Endothelial cell of umbilical vein (primary cell): Measurements from ENCODE around the gene FCER2.
"Not testable (repeated sequence)": the region's sequence is repeated elsewhere in the genome, so short reads cannot be mapped to it uniquely, and the experiment has no call there.

Experiments used
- CTCF ChIP-seq, 2 donors: IDR thresholded peaks; 1 replicate in 1 of 2; 2 replicates in 1 of 2; pipeline ENCODE4 v1.5.1; 2011; ENCODE audit warnings: low read length in 2 of 2, mild to moderate bottlenecking in 2 of 2, moderate library complexity in 2 of 2, control low read depth in 1 of 2, inconsistent platforms in 1 of 2, low read depth in 1 of 2; ENCODE audit not compliant: insufficient read depth in 1 of 2; ENCODE audit errors: extremely low read depth in 1 of 2
- EZH2 ChIP-seq: IDR thresholded peaks from 2 replicates; pipeline ENCODE4 v1.6.1; 2012; ENCODE audit warnings: borderline replicate concordance, low read depth, mild to moderate bottlenecking, moderate library complexity, low read length, inconsistent platforms; ENCODE audit not compliant: severe bottlenecking
- FOS ChIP-seq: IDR thresholded peaks from 2 replicates; pipeline ENCODE4 v1.6.1; 2011; ENCODE audit warnings: mild to moderate bottlenecking, low read length, moderate library complexity, borderline replicate concordance; ENCODE audit not compliant: insufficient read depth
- GATA2 ChIP-seq: IDR thresholded peaks from 2 replicates; pipeline ENCODE4 v1.7.0; 2011; ENCODE audit warnings: low read depth, mild to moderate bottlenecking, moderate library complexity, mixed read lengths, low read length; ENCODE audit not compliant: insufficient read length, insufficient read depth
- JUN ChIP-seq: IDR thresholded peaks from 2 replicates; pipeline ENCODE4 v1.6.1; 2011; ENCODE audit warnings: borderline replicate concordance, low read depth; ENCODE audit not compliant: insufficient read length, insufficient read depth
- MAX ChIP-seq: IDR thresholded peaks from 2 replicates; pipeline ENCODE4 v1.6.1; 2011; ENCODE audit not compliant: insufficient read depth, insufficient read length
- MYC ChIP-seq: IDR thresholded peaks from one replicate; pipeline ENCODE4 v1.6.1; 2011; ENCODE audit warnings: mild to moderate bottlenecking, low read depth, low read length
- POLR2A ChIP-seq: IDR thresholded peaks from 2 replicates; pipeline ENCODE4 v1.6.1; 2012; ENCODE audit warnings: low read depth, mild to moderate bottlenecking, control low read depth, low read length
- POLR2AphosphoS5 ChIP-seq: IDR thresholded peaks from 2 replicates; pipeline ENCODE4 v1.6.1; 2012; ENCODE audit warnings: low read depth, mild to moderate bottlenecking, control low read depth, low read length, moderate library complexity; ENCODE audit not compliant: insufficient read depth

- not testable (repeated sequence) for TF ChIP-seq EZH2; CTCF (IDR thresholded peaks at IDR 0.05; ENCODE audit: extremely low read depth in 1 of 2, insufficient read depth in 1 of 2, low read depth in 1 of 2, low read length in 2 of 2); MAX; JUN; GATA2; POLR2A; POLR2AphosphoS5; FOS; MYC
Observed at GRCh38 chr19:7643629-7644549, 58.0 kb downstream of the FCER2 start.
